Body of pancreas (tissue), 4 donors: ENCODE measurements around the gene MKRN2. TPM values are rescaled to one million over a fixed set of nuclear protein-coding genes. Genes with fewer than 3 reads are reported as not detected.

Experiments
- ATAC-seq: fragments of 150-250 bp; one replicate; pipeline ENCODE4 v1.9.1; 2016
- DNase-seq, 4 donors: peaks; one replicate each; pipeline ENCODE4 v3.0.0-alpha.2; 2019
- H3K27ac ChIP-seq, 4 donors: fragments of 200-600 bp; sonication (generic); 1 replicate in 3 of 4; 2 replicates in 1 of 4; pipeline versions ENCODE4 v1.5.1 to v1.6.1; 2016 to 2019; ENCODE audit warnings: mild to moderate bottlenecking in 1 of 4, mixed read lengths in 1 of 4, moderate library complexity in 1 of 4
- H3K27me3 ChIP-seq, 2 donors: fragments of 200-600 bp; sonication (generic); one replicate each; pipeline ENCODE4 v1.6.0; 2016; ENCODE audit warnings: mild to moderate bottlenecking in 1 of 2
- H3K36me3 ChIP-seq, 2 donors: fragments of 200-600 bp; sonication (generic); replicated peaks in 1 of 2; 2 replicates each; pipeline ENCODE4 v1.5.1; 2016; ENCODE audit warnings: low read depth in 2 of 2; ENCODE audit not compliant: insufficient read depth in 1 of 2
- H3K4me1 ChIP-seq: fragments of 200-600 bp; sonication (generic); one replicate; pipeline ENCODE4 v1.6.0; 2016
- H3K4me3 ChIP-seq, 2 donors: fragments of 200-600 bp; sonication (generic); 1 replicate in 1 of 2; 2 replicates in 1 of 2; pipeline ENCODE4 v1.5.1; 2016 to 2019
- H3K9me3 ChIP-seq, 3 donors: fragments of 200-600 bp; sonication (generic); 1 replicate in 2 of 3; 2 replicates in 1 of 3; pipeline ENCODE4 v1.5.1; 2016
- POLR2A ChIP-seq, 3 donors: fragments of 450-650 bp; IDR thresholded peaks; one replicate each; pipeline ENCODE4 v1.6.1; 2016; ENCODE audit warnings: antibody characterized with exemption in 3 of 3, mild to moderate bottlenecking in 2 of 3
- WGBS, 2 donors: methylation state at CpG; one replicate each; pipeline ENCODE4 v1.1.5; 2017; 5-methylcytosine and 5-hydroxymethylcytosine counted together
- intact Hi-C: fragments of 100-400 bp; cut with DNase I; formaldehyde crosslinking; loops from one replicate; pipeline ENCODE4 v1.15.1; 2023
- total RNA-seq, 2 donors: library from RNA; depleted of rRNA; stranded (reverse); fragments of >200 nt; gene quantifications; one replicate each; pipeline ENCODE4 v1.1.0, GENCODE V29; 2016
- TF ChIP-seq, protein P1 (sequence below), 7 experiments: fragments of 450-650 bp in 4 of 7; fragments of 200-600 bp in 3 of 7; sonication (generic) in 3 of 7; IDR thresholded peaks; one replicate each; pipeline ENCODE4 v1.5.1; 2016 to 2019; ENCODE audit warnings: antibody characterized with exemption in 7 of 7

The MKRN2 gene
- total RNA-seq, 2 donors from 2014 or later = 21.8 to 28.3 TPM

DNA sequence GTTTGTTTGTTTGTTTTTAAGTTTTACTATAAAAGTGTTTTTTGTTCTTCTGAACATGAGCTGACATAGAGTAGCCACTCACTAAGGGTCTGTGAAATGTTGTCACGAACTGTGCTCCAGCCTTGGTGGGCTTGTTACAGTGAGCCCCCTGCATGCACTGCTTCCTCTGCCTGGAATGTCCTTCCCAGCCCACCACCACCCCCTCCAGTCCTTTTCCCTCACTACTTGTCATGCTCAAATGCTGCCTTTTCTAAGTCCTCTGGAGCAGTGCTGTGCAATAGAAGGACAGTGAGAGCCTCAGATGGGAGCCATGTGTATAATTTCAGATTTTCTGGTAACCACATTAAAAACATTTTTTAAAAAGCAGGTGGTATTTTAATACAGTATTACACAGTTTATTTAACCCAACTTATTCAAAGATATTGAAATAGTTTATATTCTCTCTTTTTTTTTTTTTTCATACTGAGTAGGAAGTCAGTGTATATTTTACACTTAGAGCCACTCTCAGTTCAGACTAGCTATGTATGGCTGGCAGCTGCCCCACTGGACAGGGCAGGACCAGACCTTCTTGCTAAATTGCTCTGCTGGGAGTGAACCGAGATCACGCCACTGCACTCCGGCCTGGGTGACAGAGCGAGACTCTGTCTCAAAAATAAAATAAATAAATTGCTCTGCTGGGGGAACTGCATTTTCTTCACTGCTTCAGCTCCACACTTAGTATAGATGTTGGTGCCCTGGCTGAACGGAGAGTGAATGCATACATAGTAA is 38.4 kb upstream of the MKRN2 start:
- intact Hi-C loops = no loop called here
- no peak for DNase-seq
- H3K4me3 ChIP-seq = no peak overlapping the region
- ATAC-seq = no peak
- no peaks in the 10 kb centered on the region for H3K9me3 ChIP-seq
- H3K36me3 ChIP-seq = no peaks in the 10 kb centered on the region
- H3K4me1 ChIP-seq = peaks cover 31% of the 10 kb centered on the region
- no peak overlapping the region for H3K27ac ChIP-seq
- WGBS, 2 donors = 86 to 99% methylated on average over 6 of the region's 6 CpGs
- H3K27me3 ChIP-seq = no peaks in the 10 kb centered on the region
- TF ChIP-seq POLR2A (IDR thresholded peaks at IDR 0.05) = no peak
- TF ChIP-seq, protein P1, sequence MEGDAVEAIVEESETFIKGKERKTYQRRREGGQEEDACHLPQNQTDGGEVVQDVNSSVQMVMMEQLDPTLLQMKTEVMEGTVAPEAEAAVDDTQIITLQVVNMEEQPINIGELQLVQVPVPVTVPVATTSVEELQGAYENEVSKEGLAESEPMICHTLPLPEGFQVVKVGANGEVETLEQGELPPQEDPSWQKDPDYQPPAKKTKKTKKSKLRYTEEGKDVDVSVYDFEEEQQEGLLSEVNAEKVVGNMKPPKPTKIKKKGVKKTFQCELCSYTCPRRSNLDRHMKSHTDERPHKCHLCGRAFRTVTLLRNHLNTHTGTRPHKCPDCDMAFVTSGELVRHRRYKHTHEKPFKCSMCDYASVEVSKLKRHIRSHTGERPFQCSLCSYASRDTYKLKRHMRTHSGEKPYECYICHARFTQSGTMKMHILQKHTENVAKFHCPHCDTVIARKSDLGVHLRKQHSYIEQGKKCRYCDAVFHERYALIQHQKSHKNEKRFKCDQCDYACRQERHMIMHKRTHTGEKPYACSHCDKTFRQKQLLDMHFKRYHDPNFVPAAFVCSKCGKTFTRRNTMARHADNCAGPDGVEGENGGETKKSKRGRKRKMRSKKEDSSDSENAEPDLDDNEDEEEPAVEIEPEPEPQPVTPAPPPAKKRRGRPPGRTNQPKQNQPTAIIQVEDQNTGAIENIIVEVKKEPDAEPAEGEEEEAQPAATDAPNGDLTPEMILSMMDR (IDR thresholded peaks at IDR 0.05) = no peak

DNA sequence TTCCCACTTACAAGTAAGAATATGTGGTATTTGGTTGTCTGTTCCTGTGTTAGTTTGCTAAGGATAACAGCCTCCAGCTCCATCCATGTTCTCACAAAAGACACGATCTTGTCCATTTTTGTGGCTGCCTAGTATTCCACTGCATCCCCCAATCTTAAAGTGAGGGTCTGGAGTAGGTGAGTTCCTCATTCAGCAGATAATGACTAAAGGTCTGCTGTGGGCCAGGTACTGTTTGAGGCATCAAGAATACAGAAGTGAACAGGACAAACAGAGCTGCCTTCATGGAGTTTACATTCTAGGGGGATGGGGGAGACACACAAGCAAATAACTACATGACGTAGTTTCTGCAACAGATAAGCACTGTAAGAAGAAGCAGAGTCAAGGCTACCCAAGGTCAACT is 35.9 kb upstream of the MKRN2 start:
- no peak overlapping the region for H3K27ac ChIP-seq
- ATAC-seq = no peak
- no peak for DNase-seq
- peaks cover 27% of the 10 kb centered on the region for H3K4me1 ChIP-seq
- WGBS, 2 donors = 67 to 76% methylated on average over 2 of the region's 2 CpGs
- no peaks in the 10 kb centered on the region for H3K27me3 ChIP-seq
- no peak overlapping the region for H3K4me3 ChIP-seq
- TF ChIP-seq, protein P1 (IDR thresholded peaks at IDR 0.05) = no peak
- H3K9me3 ChIP-seq = no peaks in the 10 kb centered on the region
- no peaks in the 10 kb centered on the region for H3K36me3 ChIP-seq
- intact Hi-C loops = no loop called here

DNA sequence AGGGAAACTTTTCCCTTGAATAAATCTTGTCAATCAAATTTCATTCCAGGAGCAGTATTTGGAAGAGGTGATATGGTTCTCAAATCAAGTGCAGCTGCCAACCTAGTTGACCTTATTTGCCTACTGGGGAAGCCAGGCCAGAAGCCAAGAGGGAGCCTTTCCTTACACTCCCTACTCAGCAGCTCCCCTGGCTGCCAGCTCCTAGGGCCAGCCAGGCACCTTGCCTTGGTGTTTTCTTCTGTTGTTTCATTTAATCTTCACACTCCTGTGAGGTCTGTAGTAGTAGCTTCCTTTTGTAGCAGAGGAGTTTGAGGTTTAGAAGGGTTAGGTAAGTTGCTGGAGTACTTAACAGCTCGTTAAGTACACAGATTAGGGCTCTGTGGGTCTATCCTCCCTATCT is 34.2 kb upstream of the MKRN2 start:
- Histone ChIP-seq H3K27me3 (no peaks in the 10 kb centered on the region), H3K27ac (peak overlapping the region in 3 of 4 donors; percentile 23 to 55 (median 30)), H3K36me3 (no peaks in the 10 kb centered on the region), H3K9me3 (no peaks in the 10 kb centered on the region), H3K4me1 (peaks cover 14% of the 10 kb centered on the region), H3K4me3 (no peak overlapping the region)
- ATAC-seq = peak; percentile 98
- DNase-seq = peak; percentile 86 to 95 (median 93)
- no peak for TF ChIP-seq POLR2A (IDR thresholded peaks at IDR 0.05)
- TF ChIP-seq, protein P1 (IDR thresholded peaks at IDR 0.05) = peak; percentile 28 to 76 (median 71)
- whole genome bisulfite sequencing, 2 donors = 47 to 53% methylated on average over 1 of the region's 1 CpG
- intact Hi-C loops = no loop called here

DNA sequence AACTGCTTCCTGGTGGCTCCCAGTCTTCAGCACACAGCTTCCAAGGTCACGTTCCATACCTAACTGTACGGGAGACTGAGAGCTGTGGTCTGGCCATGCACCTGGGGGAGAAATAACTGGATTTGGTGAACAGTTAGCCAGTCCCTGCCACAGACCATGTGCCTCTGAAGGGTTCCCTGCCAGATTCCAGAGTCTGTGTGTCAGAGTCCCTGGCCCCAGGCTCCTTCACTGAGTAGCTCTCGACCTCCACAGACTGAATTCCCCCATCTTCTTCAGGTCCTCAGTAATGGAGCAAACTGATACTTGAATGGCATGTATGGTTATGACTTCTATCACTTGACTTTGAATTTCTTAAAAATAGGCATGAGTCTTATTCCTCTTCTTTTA is 29.1 kb upstream of the MKRN2 start:
- TF ChIP-seq POLR2A (IDR thresholded peaks at IDR 0.05) = no peak
- TF ChIP-seq, protein P1 (IDR thresholded peaks at IDR 0.05) = no peak
- DNase-seq = no peak
- H3K27me3 ChIP-seq = no peaks in the 10 kb centered on the region
- intact Hi-C loops = no loop called here
- peaks cover 5% of the 10 kb centered on the region for H3K4me1 ChIP-seq
- H3K27ac ChIP-seq = no peak overlapping the region
- no peak for ATAC-seq
- peaks cover 0 to 4% of the 10 kb centered on the region in 2 donors for H3K36me3 ChIP-seq
- no peak overlapping the region for H3K4me3 ChIP-seq
- no peaks in the 10 kb centered on the region for H3K9me3 ChIP-seq
- WGBS, 2 donors = 89 to 97% methylated on average over 3 of the region's 3 CpGs

DNA sequence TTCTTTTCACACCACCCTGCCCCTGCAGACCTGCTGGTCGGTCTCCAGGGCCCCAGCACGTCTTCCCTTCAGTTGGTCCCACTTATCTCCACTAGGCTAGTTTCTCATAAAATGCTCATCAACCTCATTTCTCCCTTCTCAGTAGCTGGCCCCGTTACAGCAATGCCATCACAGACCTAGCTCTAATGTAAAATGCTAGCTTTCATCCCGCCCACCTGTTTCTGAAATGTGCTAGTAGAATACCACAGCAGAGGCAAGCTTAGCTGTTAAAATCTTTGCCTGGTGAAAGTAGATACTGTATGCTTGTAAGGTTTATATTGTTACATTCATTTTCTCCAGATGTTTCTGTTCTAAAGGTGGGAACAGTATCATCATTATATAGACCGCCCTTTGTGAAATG is 24.7 kb upstream of the MKRN2 start:
- intact Hi-C loops = no loop called here
- WGBS, 2 donors = 91 to 93% methylated on average over 5 of the region's 5 CpGs
- no peak for DNase-seq
- Histone ChIP-seq H3K9me3 (no peaks in the 10 kb centered on the region), H3K27me3 (no peaks in the 10 kb centered on the region), H3K27ac (no peak overlapping the region), H3K4me1 (no peaks in the 10 kb centered on the region), H3K4me3 (no peak overlapping the region), H3K36me3 (peaks cover 0 to 4% of the 10 kb centered on the region in 2 donors)
- TF ChIP-seq POLR2A (IDR thresholded peaks at IDR 0.05) = no peak
- no peak for ATAC-seq
